CD4-positive, alpha-beta T cell treated with Interleukin-4 for 1 hour (primary cell): ENCODE measurements around the gene PDE2A.

Source experiments
- DNase-seq, 2 donors: peaks; one replicate each; pipeline ENCODE4 v3.0.0-alpha.2; 2020 to 2022

PDE2A gene

GRCh38 chr11:72606748-72607468 is 67.3 kb downstream of the PDE2A start:
- DNase-seq: no peak

GRCh38 chr11:72605973-72606747 is 68.1 kb downstream of the PDE2A start:
- no peak for DNase-seq

GRCh38 chr11:72604256-72604655 is 70.0 kb downstream of the PDE2A start:
- DNase-seq: no peak

GRCh38 chr11:72602250-72602904 is 71.8 kb downstream of the PDE2A start:
- DNase-seq: no peak

GRCh38 chr11:72600557-72600956 is 73.7 kb downstream of the PDE2A start:
- no peak for DNase-seq

- DNase-seq: no peak
These were observed 74.7 kb downstream of the PDE2A start for GRCh38 chr11:72599325-72600117.

GRCh38 chr11:72598906-72599305 is 75.3 kb downstream of the PDE2A start:
- DNase-seq: no peak

DNA sequence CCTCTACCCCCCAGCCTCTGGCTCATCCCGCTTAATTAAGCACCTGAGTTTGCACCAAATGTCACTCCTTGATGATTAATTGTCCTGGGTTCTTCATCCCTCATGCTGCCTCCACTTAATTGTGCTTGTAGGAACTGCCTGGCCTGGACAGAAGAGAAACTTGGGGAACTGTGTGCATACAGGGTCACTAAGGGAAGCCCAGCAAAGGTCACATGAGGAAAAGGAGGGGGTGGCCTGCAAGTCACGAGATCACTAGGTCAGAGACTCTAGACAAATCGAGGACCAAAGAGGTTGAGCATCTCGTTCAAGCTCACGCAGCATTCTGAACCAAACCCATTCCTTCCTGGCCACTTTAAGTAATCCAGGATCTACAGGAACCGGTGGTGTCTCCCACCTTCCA is 75.8 kb downstream of the PDE2A start:
- no peak for DNase-seq

DNA sequence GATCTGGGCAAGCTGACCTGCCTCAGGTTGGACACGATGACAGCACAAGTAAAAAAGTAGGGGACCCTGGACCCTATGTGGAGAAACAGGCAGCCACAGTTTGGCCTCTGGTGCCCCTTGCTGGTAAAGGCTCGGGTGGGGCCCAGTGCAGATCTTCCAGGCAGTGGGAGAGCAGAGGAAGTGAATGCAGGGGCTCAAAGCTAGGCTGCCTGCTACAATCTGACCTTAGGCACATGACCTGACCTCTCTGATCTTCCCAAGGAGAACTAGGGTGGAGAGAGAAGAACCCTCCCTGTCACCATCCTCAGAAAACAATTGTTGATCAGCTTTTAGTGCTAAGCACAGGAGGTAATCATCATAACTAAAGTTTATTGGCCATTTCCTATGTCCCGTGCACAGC is 76.5 kb downstream of the PDE2A start:
- no peak for DNase-seq

DNA sequence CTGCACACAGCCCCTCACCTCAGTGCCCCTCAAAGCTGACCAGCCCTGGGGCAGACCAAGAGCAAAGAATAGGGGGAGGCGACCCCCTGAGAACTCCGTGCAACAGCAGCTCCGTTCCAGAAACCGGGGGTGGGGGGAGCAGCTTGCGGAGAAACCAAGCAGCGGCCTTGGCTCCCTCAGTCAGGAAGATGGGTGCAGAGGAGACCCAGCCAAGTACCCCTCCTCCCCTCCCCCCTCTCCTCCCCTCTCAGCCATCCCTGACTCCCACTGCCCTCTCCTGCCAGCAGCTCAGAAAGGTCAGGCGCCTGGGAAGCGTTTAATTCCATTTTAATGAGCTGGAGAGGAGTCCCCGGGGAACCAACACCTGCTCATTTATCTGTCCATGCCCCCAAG is 78.9 kb downstream of the PDE2A start:
- no peak for DNase-seq

DNA sequence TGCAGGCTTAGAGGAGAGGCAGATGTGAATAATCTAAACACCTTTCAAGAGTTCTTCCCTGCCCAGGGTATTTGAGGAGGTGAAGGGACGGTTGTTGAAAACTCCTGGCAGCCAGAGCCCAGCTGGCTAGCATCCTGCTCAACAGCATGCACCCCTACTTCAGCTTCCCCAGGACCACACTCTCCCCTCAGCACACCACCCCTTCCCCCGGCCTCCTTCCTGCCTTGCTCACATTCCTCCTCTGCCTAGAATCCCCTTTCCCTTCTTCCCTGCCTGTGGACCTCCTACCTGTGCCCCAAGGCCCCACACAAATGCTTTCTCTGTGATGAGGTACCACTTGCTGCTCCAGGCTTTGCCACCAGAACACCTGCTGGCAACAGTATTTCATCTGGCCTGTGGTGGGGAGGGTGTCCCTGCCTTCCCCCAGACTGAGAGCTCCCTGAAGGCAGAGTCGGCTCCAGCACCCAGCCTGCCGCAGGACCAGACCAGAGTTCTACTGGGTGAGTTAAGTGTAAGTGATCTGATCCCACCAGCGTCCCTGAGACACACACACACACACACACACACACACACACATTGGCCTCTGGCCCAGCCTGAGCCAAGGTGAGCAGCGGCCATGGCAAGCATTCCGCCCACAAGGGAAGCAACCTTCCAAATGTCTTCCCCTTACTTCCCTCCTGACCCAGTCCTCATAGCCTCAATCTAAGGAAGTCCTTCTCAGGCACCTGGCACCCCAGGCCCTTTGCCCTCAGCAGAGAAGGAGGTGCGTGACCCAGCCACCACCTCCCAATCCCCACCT is 79.5 kb downstream of the PDE2A start:
- DNase-seq: no peak

DNA sequence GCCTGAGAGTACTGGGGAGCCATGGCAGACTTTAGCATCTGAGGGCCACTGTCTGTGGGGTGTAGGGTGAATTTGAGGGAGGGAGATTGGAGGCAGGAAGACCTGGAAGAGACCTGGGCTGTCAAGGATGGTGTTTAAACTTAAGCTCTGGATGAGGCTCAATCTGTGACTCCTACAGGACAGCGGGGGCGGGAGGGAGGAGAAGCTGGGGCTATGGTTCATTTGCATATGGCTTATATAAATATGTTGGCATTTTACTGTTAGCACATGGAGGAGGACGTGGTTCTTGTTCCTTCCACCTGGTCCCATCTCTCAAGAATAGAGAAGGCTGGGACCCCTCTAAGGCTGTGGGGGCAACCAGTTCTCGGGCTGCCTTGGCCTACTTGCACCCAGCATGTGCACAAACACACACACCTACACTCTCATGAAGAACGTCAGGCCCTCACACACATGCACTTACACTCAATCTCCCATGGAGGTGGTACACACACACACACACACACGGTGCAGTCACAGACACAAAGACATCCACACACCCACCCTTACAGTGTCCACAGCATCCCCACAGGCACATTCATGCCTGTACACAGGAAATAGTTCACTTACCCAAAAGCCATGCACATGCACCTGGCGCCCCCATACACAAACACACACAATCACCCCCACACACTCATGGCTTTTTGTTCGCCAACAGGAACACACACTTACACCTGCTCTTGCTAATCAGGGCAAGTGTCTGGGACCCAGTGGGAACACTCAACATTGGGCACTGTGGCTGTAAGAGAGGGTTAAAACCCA is 81.3 kb downstream of the PDE2A start:
- no peak for DNase-seq

GRCh38 chr11:72591785-72592502 is 82.3 kb downstream of the PDE2A start:
- peak; percentile 48 to 68 for DNase-seq

GRCh38 chr11:72591023-72591422 is 83.2 kb downstream of the PDE2A start:
- DNase-seq: no peak

DNA sequence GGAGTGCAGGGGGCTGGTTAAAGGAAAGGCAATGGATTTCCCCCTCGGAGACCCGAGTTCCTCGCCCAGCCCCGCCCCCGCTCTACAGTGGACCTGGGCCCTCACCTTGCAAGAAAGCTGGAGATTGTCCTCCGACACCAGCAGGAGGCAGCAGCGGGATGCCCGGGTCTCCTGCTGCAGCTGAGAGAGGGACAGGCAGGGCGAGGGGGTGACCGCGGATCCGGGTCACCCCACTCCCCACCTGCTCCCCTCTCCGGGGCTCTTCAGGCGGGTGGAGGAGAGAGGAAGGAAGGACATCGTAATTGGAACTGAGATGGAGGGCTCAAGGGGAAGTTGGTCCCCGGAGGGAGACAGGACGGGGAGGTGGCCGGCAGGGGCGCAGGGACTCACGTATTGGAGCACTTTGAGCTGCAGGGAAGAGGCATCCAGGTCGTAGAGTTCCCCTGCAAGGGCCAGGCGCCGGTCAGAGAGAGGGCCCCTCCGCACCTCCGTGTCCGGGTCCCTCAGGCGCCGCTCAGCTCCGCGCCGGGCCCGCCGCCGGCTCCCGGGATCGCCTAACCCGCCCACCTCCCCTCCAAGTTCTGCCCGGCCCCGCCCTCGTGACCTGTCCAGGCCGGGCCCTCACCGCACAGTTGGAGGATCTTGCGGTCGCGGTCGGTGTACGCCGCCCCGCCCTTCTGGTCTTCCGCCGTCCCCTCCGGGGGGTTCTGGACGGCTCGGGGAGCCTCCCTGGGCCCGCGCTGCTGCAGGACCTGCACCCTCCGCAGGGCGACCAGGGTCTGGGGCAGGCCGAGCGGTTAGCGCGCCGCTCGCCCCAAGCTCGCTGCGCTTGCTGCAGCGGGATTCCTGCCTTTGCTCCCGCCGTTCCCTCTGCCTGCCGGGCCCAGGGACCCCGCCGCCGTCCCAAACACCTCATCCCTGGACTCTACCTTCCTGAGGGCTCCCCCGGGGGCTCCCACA is 84.1 kb downstream of the PDE2A start:
- DNase-seq: peak; percentile 46 to 58

DNA sequence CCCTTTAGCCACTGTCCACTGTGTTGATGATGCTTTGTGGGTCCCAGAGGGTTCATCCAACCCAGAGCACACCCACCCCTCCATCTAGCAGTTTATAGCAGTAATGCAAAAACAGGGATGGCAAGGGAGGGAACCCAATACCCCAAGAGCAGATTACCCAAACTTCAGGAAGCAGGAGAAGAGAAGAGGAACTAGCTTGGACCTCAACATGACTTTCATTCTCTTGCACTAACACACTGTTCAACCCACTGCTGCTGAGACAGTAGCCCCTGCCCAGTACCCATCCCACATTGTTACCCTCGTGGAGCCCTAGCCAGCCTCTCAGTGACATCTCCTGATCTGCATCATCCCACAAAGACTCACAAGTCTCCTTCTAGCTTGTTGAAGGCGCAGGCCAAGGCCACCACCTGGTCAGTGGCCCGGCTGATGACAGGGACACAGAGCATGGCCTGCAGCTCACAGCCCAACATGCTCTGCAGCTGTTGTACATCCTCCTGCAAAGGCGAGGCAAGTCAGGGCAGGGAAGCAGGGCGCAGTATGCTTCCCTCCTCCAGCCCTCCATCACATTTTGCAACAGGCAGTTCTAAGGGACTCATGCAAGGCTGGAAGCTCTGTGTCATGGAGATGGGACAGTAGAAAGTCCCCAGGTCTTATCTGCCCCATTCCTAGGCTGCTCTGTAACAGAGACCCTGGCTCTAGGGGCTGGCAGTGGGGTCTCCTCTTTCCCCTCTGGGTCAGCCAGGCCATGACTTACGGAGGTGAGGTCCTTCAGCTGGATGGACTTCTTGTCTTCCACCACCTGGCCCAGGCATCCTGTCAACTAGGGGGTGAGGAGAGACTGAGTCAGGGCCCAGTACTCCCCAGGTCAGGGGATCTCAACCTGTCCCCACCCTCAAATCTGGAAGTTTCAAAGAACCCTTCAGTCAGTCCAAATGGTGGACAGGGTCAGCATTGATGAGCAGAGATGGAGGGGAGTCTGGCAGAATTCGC is 85.5 kb downstream of the PDE2A start:
- DNase-seq: no peak

DNA sequence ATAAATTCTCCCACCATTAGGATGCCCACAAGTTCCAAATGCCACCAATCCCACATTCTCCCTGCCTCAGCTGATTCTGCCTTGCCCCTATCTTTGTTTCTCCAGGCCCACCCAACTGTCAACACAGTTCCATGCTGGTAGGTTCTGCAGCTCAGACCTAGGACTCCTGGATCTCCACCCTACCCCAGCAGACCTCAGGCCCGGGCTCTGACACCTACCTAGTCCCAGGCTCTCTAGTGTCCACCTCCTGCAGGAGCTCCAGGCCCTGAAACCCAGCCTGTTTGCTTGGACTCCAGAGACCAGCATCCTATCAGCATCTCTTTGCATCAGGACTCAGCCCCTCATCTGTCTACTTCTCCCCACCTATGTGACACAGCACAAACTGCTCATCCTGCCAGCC is 86.5 kb downstream of the PDE2A start:
- no peak for DNase-seq
